C1 segment of cervical spinal cord (tissue), 14 donors: ENCODE measurements around the gene TMTC1.
A peak's percentile ranks its signal among the peaks of the same experiment; 100 is the strongest.

ENCODE experiments used
- DNase-seq, 14 donors: peaks; one replicate each; lab custom pipeline; 2025; lab: John Stamatoyannopoulos, UW

Gene TMTC1

DNA sequence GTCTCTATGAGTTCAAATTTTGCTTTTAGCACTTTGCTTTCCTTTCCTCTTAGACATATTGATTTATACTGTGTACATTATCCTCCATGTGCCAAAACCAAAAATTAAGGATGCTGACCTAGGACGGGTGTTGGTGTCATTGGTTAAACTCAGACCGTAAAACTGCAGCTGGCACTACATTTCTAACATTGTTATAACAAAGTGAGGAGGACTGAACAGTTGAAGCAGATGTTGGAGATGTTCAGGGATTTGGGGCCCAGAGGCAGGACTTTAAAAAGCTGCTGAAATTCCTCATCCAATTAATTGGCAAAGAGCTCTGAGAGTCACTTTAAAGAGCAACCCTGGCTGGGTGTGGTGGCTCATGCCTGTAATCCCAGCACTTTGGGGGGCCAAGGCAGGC lies 72.4 kb downstream of the TMTC1 start:
- no peak for DNase-seq

DNA sequence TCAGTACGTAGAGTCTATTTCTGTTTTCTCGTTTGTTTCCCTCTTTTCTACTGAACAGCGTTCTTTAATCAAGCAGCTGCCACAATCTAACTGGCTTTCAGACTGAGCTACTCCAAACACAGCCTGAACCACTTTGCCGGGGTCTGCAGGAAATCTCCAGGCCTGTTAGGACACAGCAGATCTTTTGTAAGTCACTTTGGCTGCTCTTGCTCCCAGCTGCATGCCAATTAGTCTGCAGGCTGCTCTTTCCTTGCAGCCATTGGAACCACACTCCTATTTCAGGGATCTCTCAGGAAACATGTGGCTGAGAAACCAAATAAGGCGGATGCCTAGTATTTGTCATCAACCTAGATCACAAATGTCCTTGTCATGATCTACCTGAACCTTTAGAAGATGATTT lies 73.6 kb downstream of the TMTC1 start:
- DNase-seq = peak in 8 of 14 donors; percentile 6 to 44 (median 14)

DNA sequence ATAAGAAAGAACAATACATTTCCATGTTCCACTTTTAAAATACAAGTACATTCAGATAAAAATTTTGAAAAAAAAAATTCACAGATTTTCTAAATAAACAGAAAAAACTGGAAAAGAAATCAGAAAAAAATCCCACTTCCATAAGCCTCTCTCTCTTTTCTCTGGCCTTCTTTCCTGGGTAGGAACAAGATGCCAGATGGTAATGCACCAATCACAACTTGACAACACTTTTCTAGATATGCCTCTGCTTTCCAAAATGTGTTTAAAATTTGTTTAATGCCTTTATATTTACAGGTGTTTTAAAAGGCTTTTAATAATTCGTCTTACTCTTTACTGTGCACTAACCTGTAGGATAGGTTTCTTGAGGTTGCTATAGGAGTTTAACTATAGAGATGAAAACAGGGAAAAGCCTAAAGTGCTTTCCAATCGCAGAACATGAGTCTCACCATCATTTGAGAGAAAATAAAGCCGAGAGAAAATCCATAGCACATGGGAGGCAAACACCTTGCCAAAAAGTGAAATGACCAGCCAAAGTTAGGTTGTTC lies 74.2 kb downstream of the TMTC1 start:
- DNase-seq = no peak

- DNase-seq = no peak
Observed at GRCh38 chr12:29709054-29709453, 74.7 kb downstream of the TMTC1 start.

DNA sequence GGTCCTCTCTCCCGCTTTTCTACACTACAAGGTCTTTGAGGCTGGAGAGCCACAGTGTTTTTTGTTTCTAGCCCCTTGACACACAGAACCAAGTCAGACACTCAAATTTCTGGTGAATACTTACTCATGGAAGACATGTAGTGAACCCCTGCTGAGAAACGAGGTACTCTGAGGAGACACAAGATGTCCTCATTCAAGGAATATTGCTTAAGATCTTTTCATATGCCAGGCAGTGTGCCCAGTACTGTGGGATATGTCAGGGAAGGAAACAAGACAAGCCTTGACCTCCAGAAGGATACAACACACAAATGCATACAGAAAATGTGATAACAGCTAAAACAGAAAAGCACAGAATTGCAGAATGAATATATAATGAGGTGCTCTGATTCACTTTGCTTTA lies 75.9 kb downstream of the TMTC1 start:
- no peak for DNase-seq

DNA sequence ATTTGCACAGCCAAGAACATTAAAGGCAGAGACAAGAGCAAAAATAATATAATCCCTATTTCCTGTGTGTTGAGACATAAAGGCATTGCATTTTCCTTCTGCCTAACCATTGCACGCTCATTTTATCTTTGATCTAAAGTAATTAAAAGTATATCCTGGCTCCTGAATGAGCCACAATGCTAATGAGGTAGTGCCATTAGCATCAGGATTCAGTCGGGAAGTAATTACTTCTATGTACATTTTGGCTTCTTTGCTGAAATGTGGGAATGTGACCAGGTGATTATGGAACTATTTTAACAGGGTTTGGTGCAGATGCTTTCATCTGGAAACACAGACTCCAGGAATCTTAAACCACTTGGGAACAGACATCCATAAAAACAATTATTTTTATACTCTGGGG lies 77.4 kb downstream of the TMTC1 start:
- no peak for DNase-seq

DNA sequence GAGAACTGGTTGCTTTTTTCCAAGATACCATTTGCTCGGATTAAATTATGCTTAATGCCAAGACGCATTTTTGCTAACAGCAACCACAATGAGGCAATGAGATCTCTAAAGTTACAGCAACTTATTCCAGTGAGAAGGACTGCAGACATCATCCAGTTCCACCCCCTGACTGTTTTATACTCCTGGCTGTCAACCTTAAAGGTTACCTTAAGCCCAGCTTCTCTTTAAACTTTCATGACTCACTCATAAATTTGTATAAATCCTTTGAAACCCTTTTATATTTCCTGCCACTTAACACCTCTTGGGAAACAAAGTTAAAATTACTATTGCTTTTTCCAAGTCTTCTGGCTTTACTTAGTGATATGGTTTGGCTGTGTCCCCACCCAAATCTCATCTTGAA lies 80.2 kb downstream of the TMTC1 start:
- DNase-seq = no peak

GRCh38 chr12:29702972-29703371 lies 80.8 kb downstream of the TMTC1 start:
- no peak for DNase-seq

DNA sequence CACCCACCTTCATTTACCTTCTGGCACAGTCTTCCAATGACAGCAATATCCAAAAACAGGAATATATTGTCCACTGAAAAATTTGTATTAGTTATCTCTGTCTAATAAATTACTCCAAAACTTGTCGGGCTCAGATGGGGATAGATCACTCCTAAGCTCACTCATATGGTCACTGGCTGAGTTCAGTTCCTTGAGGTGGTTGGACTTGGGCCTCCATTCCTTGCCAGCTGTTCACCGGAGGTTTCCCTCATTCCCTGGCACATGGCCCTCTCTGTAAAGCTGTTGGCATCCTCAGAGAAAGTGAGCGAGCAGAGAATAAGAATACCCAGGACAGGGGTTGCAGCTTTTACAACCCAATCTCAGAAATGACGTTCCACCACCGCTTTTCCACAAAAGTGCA lies 81.5 kb downstream of the TMTC1 start:
- DNase-seq = no peak

DNA sequence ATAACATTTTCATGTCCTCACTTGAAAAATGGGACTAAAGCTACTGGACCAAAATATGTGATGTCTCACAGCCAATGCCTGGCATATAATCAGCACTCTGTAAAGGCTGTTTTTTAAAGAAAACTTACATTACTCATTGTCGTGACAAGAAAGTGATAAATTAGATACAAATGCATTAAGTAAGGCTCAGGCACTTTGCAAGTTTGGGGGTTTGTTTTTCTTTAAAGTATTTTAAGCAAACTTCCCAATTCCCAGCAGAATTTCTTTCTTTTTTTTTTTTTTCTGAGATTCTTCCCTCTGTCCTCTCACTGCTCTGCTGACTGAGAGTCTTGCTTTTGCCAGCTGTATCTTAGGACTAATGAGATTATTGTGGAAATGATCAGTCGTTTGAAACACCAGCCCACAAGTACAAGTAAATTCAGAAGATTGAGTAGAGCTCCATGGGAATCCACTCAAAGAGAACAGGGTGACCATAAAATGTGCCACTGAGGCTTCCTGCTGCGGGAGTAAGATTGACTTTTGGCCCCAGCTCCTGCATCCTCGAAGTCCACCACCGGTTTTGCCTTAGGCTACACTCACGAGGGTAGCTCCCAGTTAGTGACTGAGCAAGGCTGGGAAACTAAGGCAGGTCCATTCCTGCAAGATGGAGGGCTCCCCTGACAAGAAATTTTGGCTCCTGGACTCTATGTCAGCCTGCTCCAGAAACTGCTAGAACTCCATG lies 82.8 kb downstream of the TMTC1 start:
- no peak for DNase-seq

DNA sequence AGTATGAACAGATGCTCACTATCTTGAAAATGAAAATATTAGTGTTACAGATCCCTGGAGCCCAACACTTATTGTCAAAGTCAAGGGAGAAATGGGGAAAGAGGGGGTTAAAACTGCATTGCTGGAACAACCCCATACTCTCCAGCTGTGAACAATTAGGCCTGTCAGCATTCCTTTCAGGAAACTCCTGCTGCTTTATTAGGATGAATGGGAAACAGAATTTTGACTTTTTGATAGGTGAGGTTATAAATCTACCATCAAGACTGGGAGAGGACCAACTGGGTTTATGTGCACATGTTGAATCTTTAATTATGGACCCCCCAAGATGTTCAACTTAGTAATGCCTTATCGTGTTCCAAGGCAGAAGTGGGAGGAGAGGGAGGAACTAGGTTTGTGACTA lies 85.0 kb downstream of the TMTC1 start:
- DNase-seq = no peak

- no peak for DNase-seq
Observed at GRCh38 chr12:29695800-29696199, 87.9 kb downstream of the TMTC1 start.

- no peak for DNase-seq
Observed at GRCh38 chr12:29695026-29695425, 88.7 kb downstream of the TMTC1 start.

GRCh38 chr12:29694002-29694401 lies 89.7 kb downstream of the TMTC1 start:
- DNase-seq = no peak

DNA sequence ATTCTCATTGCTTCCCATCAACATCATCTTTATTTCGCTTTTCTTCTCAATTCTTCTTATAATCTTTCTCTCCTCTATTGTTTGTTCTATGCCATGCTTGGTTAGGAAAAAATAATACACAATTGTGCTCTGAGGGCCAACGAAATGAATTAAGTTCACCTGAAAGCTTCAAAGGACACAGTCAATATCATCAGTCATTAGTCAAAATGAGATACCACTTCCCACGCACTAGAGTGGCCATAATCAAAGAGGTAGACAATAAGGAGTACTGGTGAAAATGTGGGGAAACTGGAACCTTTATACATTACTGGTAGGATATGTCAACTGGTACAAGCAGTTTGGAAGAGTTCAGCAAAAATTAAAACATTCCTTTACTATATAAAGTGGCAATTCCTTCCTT lies 91.5 kb downstream of the TMTC1 start:
- DNase-seq = no peak

GRCh38 chr12:29691161-29691854 lies 92.4 kb downstream of the TMTC1 start:
- DNase-seq = no peak

DNA sequence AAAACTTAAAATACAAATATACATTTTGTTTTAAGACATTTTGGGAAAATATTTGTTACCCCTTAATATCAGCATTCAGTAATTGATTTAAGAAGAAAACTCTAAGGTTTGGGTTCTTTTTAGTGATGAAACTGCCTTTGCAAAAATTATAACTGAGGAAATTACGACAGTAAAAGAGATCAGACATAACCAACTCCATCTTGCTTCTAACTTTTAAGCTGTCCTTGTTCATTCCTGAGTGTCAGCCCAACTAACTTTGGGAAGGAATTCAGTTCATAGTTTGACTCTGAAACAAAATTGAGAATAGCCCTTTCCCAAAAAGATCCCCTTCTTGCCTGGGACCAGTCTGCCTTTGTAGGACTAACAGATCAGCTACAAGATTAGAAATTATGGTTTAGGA lies 93.0 kb downstream of the TMTC1 start:
- DNase-seq = no peak

GRCh38 chr12:29688914-29689313 lies 94.8 kb downstream of the TMTC1 start:
- DNase-seq = no peak

DNA sequence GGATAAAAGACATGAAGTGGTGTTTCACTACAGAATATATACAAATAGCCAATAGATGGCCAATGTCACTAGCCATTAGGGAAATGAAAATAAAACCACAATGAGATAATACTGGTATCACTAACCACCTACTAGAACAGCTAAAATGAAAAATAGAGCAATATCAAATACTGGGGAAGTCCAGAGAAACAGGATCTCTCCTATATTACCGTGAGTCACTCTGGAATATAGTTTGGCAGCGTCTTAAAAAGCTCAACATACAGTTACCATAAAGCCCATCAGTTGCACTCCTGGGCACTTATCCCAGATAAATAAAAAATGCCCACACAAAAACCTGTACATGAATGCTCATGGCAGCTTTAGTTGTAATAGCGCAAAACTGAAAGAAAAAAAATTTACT lies 101.7 kb downstream of the TMTC1 start:
- no peak for DNase-seq

- no peak for DNase-seq
Observed at GRCh38 chr12:29681370-29681769, 102.4 kb downstream of the TMTC1 start.

DNA sequence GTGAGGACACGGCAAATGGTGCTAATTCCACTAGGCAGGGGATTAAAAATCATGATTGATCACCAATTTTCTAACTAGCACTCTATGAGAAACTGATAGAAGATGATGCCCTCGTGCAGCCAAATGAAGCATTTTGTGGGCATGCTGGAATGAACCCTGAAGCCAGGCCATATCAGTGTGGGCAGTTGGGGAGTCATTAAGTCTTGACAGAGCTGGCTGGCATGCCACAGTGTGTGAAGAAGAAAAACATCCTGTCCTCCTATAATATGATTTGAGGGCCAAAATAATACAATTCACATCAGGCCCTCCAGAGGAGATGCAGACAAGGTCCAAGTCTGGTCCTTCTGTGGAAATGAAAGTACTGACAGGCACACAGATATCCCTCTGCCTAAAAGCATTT lies 107.1 kb downstream of the TMTC1 start:
- DNase-seq = no peak

- DNase-seq = no peak
Observed at GRCh38 chr12:29674463-29674862, 109.3 kb downstream of the TMTC1 start.

GRCh38 chr12:29673346-29673745 lies 110.4 kb downstream of the TMTC1 start:
- no peak for DNase-seq
